WTC11 (cell line): ENCODE data around the gene VASH1.

Source experiments
- AFF4 ChIP-seq: sonication (generic); formaldehyde crosslinking; IDR thresholded peaks from 2 replicates; pipeline ENCODE4 v1.8.1; 2023; ENCODE audit warnings: mild to moderate bottlenecking, missing genetic modification reagents, borderline replicate concordance
- AR ChIP-seq: fragments of 250-450 bp; sonication (Bioruptor Pico); IDR thresholded peaks from 2 replicates; pipeline ENCODE4 v1.9.0; 2021; ENCODE audit warnings: mild to moderate bottlenecking
- ATF3 ChIP-seq: sonication (generic); formaldehyde crosslinking; conservative IDR thresholded peaks from 2 replicates; pipeline ENCODE4 v1.8.1; 2022; ENCODE audit warnings: mild to moderate bottlenecking, missing genetic modification reagents
- CTCF ChIP-seq: fragments of 200-600 bp; IDR thresholded peaks from 2 replicates; pipeline ENCODE4 v1.8.0; 2022; ENCODE audit warnings: antibody characterized with exemption
- ETV6 ChIP-seq: sonication (generic); formaldehyde crosslinking; IDR thresholded peaks from 2 replicates; pipeline ENCODE4 v1.8.1; 2022; ENCODE audit warnings: mild to moderate bottlenecking, missing genetic modification reagents
- FOXP1 ChIP-seq: sonication (generic); formaldehyde crosslinking; IDR thresholded peaks from 2 replicates; pipeline ENCODE4 v1.8.0; 2022; ENCODE audit warnings: missing genetic modification reagents, mild to moderate bottlenecking, moderate library complexity, borderline replicate concordance
- FOXP4 ChIP-seq: sonication (generic); formaldehyde crosslinking; IDR thresholded peaks from 2 replicates; pipeline ENCODE4 v1.8.0; 2022; ENCODE audit warnings: mild to moderate bottlenecking, missing genetic modification reagents
- GABPB1 ChIP-seq: sonication (generic); formaldehyde crosslinking; IDR thresholded peaks from 2 replicates; pipeline ENCODE4 v1.8.1; 2023; ENCODE audit warnings: mild to moderate bottlenecking, missing genetic modification reagents
- KAT7 ChIP-seq: sonication (generic); formaldehyde crosslinking; IDR thresholded peaks from 2 replicates; pipeline ENCODE4 v1.8.1; 2023; ENCODE audit warnings: missing genetic modification reagents, mild to moderate bottlenecking, borderline replicate concordance
- NR3C1 ChIP-seq: sonication (generic); formaldehyde crosslinking; conservative IDR thresholded peaks from 2 replicates; pipeline ENCODE4 v1.8.1; 2023; ENCODE audit warnings: low read depth, mild to moderate bottlenecking, missing genetic modification reagents
- TCF7 ChIP-seq: sonication (generic); formaldehyde crosslinking; IDR thresholded peaks from 2 replicates; pipeline ENCODE4 v1.8.0; 2022; ENCODE audit warnings: mild to moderate bottlenecking, low read depth, missing genetic modification reagents, moderate library complexity
- TEAD4 ChIP-seq: sonication (generic); formaldehyde crosslinking; IDR thresholded peaks from 2 replicates; pipeline ENCODE4 v1.8.0; 2022; ENCODE audit warnings: mild to moderate bottlenecking, missing genetic modification reagents
- USF1 ChIP-seq: sonication (generic); formaldehyde crosslinking; IDR thresholded peaks from 2 replicates; pipeline ENCODE4 v1.8.0; 2022; ENCODE audit warnings: mild to moderate bottlenecking, missing genetic modification reagents
- ZBTB21 ChIP-seq: sonication (generic); formaldehyde crosslinking; IDR thresholded peaks from 2 replicates; pipeline ENCODE4 v1.8.1; 2023; ENCODE audit warnings: mild to moderate bottlenecking, missing genetic modification reagents, borderline replicate concordance

- TF ChIP-seq FOXP1 (no peak), CTCF (no peak), AR (CRISPR knock-in tag) (no peak), USF1 (CRISPR knock-in tag) (no peak), AFF4 (no peak), ETV6 (no peak), ATF3 (CRISPR knock-in tag) (no peak), TCF7 (no peak), NR3C1 (no peak), FOXP4 (CRISPR knock-in tag) (no peak), KAT7 (CRISPR knock-in tag) (no peak), ZBTB21 (no peak), TEAD4 (no peak), GABPB1 (CRISPR knock-in tag) (no peak)
Observed at GRCh38 chr14:76762411-76763095, 1.3 kb downstream of the VASH1 start.
